ENCODE data around the gene HSD17B12.
"Not testable (repeated sequence)": the region's sequence is repeated elsewhere in the genome, so short reads cannot be mapped to it uniquely, and the experiment has no call there.

The HSD17B12 gene

GRCh38 chr11:43680521-43681400, at the start of gene HSD17B12:
Gene HSD17B12, plus strand, starts transcription at chr11:43680738. Its CDS starts 90 bp downstream, at chr11:43680828.
- peak; percentile 98 for DNase-seq

GRCh38 chr11:43631732-43632131, 48.8 kb upstream of the HSD17B12 start:
- no peak for DNase-seq

GRCh38 chr11:43632181-43632580, 48.4 kb upstream of the HSD17B12 start:
- no peak for DNase-seq

- DNase-seq, result no peak
Measured at GRCh38 chr11:43638717-43639116, 41.8 kb upstream of the HSD17B12 start.

- DNase-seq, result no peak
Measured at GRCh38 chr11:43639224-43639623, 41.3 kb upstream of the HSD17B12 start.

GRCh38 chr11:43639920-43640319, 40.6 kb upstream of the HSD17B12 start:
- DNase-seq, result no peak

- peak; percentile 79 for DNase-seq
Measured at GRCh38 chr11:43643898-43644620, 36.5 kb upstream of the HSD17B12 start.

GRCh38 chr11:43644621-43645299, 35.8 kb upstream of the HSD17B12 start:
- no peak for DNase-seq

GRCh38 chr11:43646767-43647166, 33.8 kb upstream of the HSD17B12 start:
- no peak for DNase-seq

- DNase-seq, result no peak
Measured at GRCh38 chr11:43648888-43649287, 31.6 kb upstream of the HSD17B12 start.

GRCh38 chr11:43649501-43649900, 31.0 kb upstream of the HSD17B12 start:
- DNase-seq, result no peak

GRCh38 chr11:43649921-43650320, 30.6 kb upstream of the HSD17B12 start:
- no peak for DNase-seq

GRCh38 chr11:43663018-43663417, 17.5 kb upstream of the HSD17B12 start:
- DNase-seq, result not testable (repeated sequence)

- DNase-seq, result no peak
Measured at GRCh38 chr11:43664295-43664694, 16.2 kb upstream of the HSD17B12 start.

GRCh38 chr11:43671284-43671683, 9.3 kb upstream of the HSD17B12 start:
- DNase-seq, result not testable (repeated sequence)

GRCh38 chr11:43674560-43674959, 6.0 kb upstream of the HSD17B12 start:
- no peak for DNase-seq

GRCh38 chr11:43676933-43677332, 3.6 kb upstream of the HSD17B12 start:
- no peak for DNase-seq

GRCh38 chr11:43681401-43681942, 934 bp downstream of the HSD17B12 start:
- no peak for DNase-seq

- not testable (repeated sequence) for DNase-seq
Measured at GRCh38 chr11:43682081-43682480, 1.5 kb downstream of the HSD17B12 start.

- no peak for DNase-seq
Measured at GRCh38 chr11:43685440-43685839, 4.9 kb downstream of the HSD17B12 start.

- no peak for DNase-seq
Measured at GRCh38 chr11:43686207-43686606, 5.7 kb downstream of the HSD17B12 start.

GRCh38 chr11:43687120-43687791, 6.7 kb downstream of the HSD17B12 start:
- no peak for DNase-seq

GRCh38 chr11:43688394-43688793, 7.9 kb downstream of the HSD17B12 start:
- no peak for DNase-seq

Measured in activated gamma-delta T cell treated with Interleukin-2 at 50 U/mL for 16 hours (primary cell).